ENCODE results near the gene AGBL4.

GRCh38 chr1:49200738-49201137 lies 823.0 kb downstream of the AGBL4 start:
- TF ChIP-seq POLR2AphosphoS5 (IDR thresholded peaks at IDR 0.05; ENCODE audit: low read depth, low read length), result no peak
- no peak for TF ChIP-seq POLR2A (IDR thresholded peaks at IDR 0.05; ENCODE audit: low read depth, low read length)
- TF ChIP-seq TAF1 (IDR thresholded peaks at IDR 0.05; ENCODE audit: borderline replicate concordance, low read depth, low read length), result no peak

All from GM12892 (cell line).